Ovary (tissue), 3 donors: Measurements from ENCODE around the gene IL1RAP.

Experiments
- EP300 ChIP-seq: sonication (generic); formaldehyde crosslinking; IDR thresholded peaks from one replicate; pipeline ENCODE4 v1.6.1; 2017; ENCODE audit warnings: antibody characterized with exemption
- POLR2A ChIP-seq: fragments of 450-650 bp; IDR thresholded peaks from one replicate; pipeline ENCODE4 v1.6.1; 2017; ENCODE audit warnings: antibody characterized with exemption, mild to moderate bottlenecking, moderate library complexity
- TF ChIP-seq, protein P1 (sequence below), 3 donors: fragments of 450-650 bp in 2 of 3; fragments of 200-600 bp in 1 of 3; IDR thresholded peaks; one replicate each; pipeline versions ENCODE4 v1.5.1 to v1.8.0; 2016 to 2022; ENCODE audit warnings: antibody characterized with exemption in 3 of 3, mild to moderate bottlenecking in 1 of 3
- donor health status: DM: no; HTN: no; CAD: no.

GRCh38 chr3:190495796-190496195, 18.1 kb upstream of the IL1RAP start:
- TF ChIP-seq, protein P1, sequence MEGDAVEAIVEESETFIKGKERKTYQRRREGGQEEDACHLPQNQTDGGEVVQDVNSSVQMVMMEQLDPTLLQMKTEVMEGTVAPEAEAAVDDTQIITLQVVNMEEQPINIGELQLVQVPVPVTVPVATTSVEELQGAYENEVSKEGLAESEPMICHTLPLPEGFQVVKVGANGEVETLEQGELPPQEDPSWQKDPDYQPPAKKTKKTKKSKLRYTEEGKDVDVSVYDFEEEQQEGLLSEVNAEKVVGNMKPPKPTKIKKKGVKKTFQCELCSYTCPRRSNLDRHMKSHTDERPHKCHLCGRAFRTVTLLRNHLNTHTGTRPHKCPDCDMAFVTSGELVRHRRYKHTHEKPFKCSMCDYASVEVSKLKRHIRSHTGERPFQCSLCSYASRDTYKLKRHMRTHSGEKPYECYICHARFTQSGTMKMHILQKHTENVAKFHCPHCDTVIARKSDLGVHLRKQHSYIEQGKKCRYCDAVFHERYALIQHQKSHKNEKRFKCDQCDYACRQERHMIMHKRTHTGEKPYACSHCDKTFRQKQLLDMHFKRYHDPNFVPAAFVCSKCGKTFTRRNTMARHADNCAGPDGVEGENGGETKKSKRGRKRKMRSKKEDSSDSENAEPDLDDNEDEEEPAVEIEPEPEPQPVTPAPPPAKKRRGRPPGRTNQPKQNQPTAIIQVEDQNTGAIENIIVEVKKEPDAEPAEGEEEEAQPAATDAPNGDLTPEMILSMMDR (IDR thresholded peaks at IDR 0.05): no peak
- TF ChIP-seq POLR2A: no peak
- TF ChIP-seq EP300: no peak
